CD14-positive monocyte (primary cell): ENCODE data around the gene ELMO3. TPM values are rescaled to one million over a fixed set of nuclear protein-coding genes. Genes with fewer than 3 reads are reported as not detected.

Experiments
- DNase-seq, 3 donors: peaks; one replicate each; pipeline ENCODE4 v3.0.0-alpha.2; 2011 to 2022
- H2AFZ ChIP-seq: 2 replicates; pipeline ENCODE4 v1.6.0; 2012; ENCODE audit warnings: mild to moderate bottlenecking, low read depth, low read length, inconsistent platforms; ENCODE audit not compliant: insufficient read depth, poor library complexity, severe bottlenecking
- H3K27ac ChIP-seq, 2 donors: 1 replicate in 1 of 2; 2 replicates in 1 of 2; pipeline ENCODE4 v1.5.1; 2012 to 2013; ENCODE audit warnings: low read length in 2 of 2, control low read depth in 1 of 2, inconsistent platforms in 1 of 2, low read depth in 1 of 2, mild to moderate bottlenecking in 1 of 2
- H3K27me3 ChIP-seq, 2 donors: one replicate each; pipeline versions ENCODE4 v1.6.0 to v1.6.1; 2011 to 2013; ENCODE audit warnings: low read length in 2 of 2; ENCODE audit not compliant: control insufficient read depth in 2 of 2, insufficient read depth in 2 of 2
- H3K36me3 ChIP-seq, 2 donors: replicated peaks in 1 of 2; 1 replicate in 1 of 2; 2 replicates in 1 of 2; pipeline versions ENCODE4 v1.5.1 to v1.6.1; 2012 to 2013; ENCODE audit warnings: low read length in 2 of 2, control low read depth in 1 of 2, inconsistent platforms in 1 of 2, mild to moderate bottlenecking in 1 of 2; ENCODE audit not compliant: insufficient read depth in 2 of 2, control insufficient read depth in 1 of 2
- H3K4me1 ChIP-seq, 2 donors: 1 replicate in 1 of 2; 2 replicates in 1 of 2; pipeline versions ENCODE4 v1.5.1 to v1.6.1; 2012 to 2013; ENCODE audit warnings: low read length in 2 of 2, control low read depth in 1 of 2, inconsistent platforms in 1 of 2, mild to moderate bottlenecking in 1 of 2, moderate library complexity in 1 of 2; ENCODE audit not compliant: insufficient read depth in 2 of 2, control insufficient read depth in 1 of 2
- H3K4me2 ChIP-seq: replicated peaks from 2 replicates; pipeline ENCODE3; 2012; ENCODE audit warnings: low read length, moderate library complexity, mild to moderate bottlenecking; ENCODE audit not compliant: poor library complexity, severe bottlenecking; ENCODE audit errors: extremely low read depth
- H3K4me3 ChIP-seq, 3 experiments: fragments of 200-600 bp in 1 of 3; sonication (generic) in 1 of 3; replicated peaks in 1 of 3; 1 replicate in 2 of 3; 2 replicates in 1 of 3; pipeline ENCODE4 v1.5.1; 2011 to 2013; ENCODE audit warnings: low read length in 3 of 3, mild to moderate bottlenecking in 3 of 3, control low read depth in 2 of 3, low read depth in 2 of 3, inconsistent platforms in 1 of 3, moderate library complexity in 1 of 3
- H3K79me2 ChIP-seq: 2 replicates; pipeline ENCODE4 v1.6.0; 2012; ENCODE audit warnings: mild to moderate bottlenecking, control low read depth, inconsistent platforms, low read length, moderate library complexity; ENCODE audit not compliant: insufficient read depth
- H3K9ac ChIP-seq: 2 replicates; pipeline ENCODE4 v1.6.0; 2017; ENCODE audit warnings: low read length, mild to moderate bottlenecking; ENCODE audit not compliant: insufficient read depth, poor library complexity, severe bottlenecking
- H3K9me3 ChIP-seq, 2 donors: replicated peaks in 1 of 2; 1 replicate in 1 of 2; 2 replicates in 1 of 2; pipeline versions ENCODE4 v1.5.1 to v1.6.1; 2012 to 2013; ENCODE audit warnings: low read length in 2 of 2, control low read depth in 1 of 2; ENCODE audit not compliant: control insufficient read depth in 1 of 2, insufficient read depth in 1 of 2
- H4K20me1 ChIP-seq: 2 replicates; pipeline ENCODE4 v1.6.0; 2012; ENCODE audit warnings: mild to moderate bottlenecking, low read length, control low read depth, moderate library complexity; ENCODE audit not compliant: insufficient read depth
- H3K27ac Mint-ChIP-seq, 7 donors: one replicate each; pipeline ENCODE4 v1.8.0; 2020; ENCODE audit warnings: mild to moderate bottlenecking in 7 of 7, mixed read lengths in 7 of 7, moderate library complexity in 6 of 7, inconsistent platforms in 2 of 7
- H3K27me3 Mint-ChIP-seq, 3 donors: one replicate each; pipeline ENCODE4 v1.8.0; 2021 to 2022; ENCODE audit warnings: low read depth in 3 of 3, mild to moderate bottlenecking in 3 of 3, mixed read lengths in 3 of 3, moderate library complexity in 3 of 3, inconsistent platforms in 1 of 3
- H3K36me3 Mint-ChIP-seq, 2 donors: one replicate each; pipeline ENCODE4 v1.8.0; 2020; ENCODE audit warnings: mixed read lengths in 2 of 2, inconsistent platforms in 1 of 2, mild to moderate bottlenecking in 1 of 2
- H3K4me1 Mint-ChIP-seq: one replicate; pipeline ENCODE4 v1.8.0; 2020; ENCODE audit warnings: mild to moderate bottlenecking, mixed read lengths
- H3K4me3 Mint-ChIP-seq, 2 donors: one replicate each; pipeline ENCODE4 v1.8.0; 2020; ENCODE audit warnings: mild to moderate bottlenecking in 2 of 2, mixed read lengths in 2 of 2, moderate library complexity in 1 of 2
- H3K9me3 Mint-ChIP-seq, 7 donors: one replicate each; pipeline ENCODE4 v1.8.0; 2020 to 2022; ENCODE audit warnings: mixed read lengths in 7 of 7, mild to moderate bottlenecking in 6 of 7, moderate library complexity in 6 of 7, inconsistent platforms in 2 of 7
- WGBS: methylation state at CpG from one replicate; pipeline ENCODE4 v1.1.5; 2013; ENCODE audit warnings: missing lambda C conversion rate; ENCODE audit not compliant: insufficient coverage; 5-methylcytosine and 5-hydroxymethylcytosine counted together
- intact Hi-C, 2 donors: fragments of 100-400 bp; cut with micrococcal nuclease; formaldehyde crosslinking; loops; one replicate each; pipeline versions ENCODE4 v1.15.0 to v1.15.1; 2023
- polyA plus RNA-seq, 3 donors: library from polyadenylated mRNA; depleted of rRNA in 1 of 3; unstranded in 2 of 3; stranded (reverse) in 1 of 3; fragments of 300-500 nt in 2 of 3; fragments of >200 nt in 1 of 3; fragmentation: Illumina TruSeq in 2 of 3; gene quantifications; 1 replicate in 2 of 3; 2 replicates in 1 of 3; pipeline ENCODE4 v1.2.3, GENCODE V29; 2012 to 2021
- TF ChIP-seq, protein P1 (sequence below): fragments of 200-600 bp; IDR thresholded peaks from one replicate; pipeline ENCODE4 v1.8.0; 2022; ENCODE audit warnings: antibody characterized with exemption, mild to moderate bottlenecking

The ELMO3 gene
- polyA plus RNA-seq, 3 donors, result 0.15 to 7.0 TPM; not detected in 1

DNA sequence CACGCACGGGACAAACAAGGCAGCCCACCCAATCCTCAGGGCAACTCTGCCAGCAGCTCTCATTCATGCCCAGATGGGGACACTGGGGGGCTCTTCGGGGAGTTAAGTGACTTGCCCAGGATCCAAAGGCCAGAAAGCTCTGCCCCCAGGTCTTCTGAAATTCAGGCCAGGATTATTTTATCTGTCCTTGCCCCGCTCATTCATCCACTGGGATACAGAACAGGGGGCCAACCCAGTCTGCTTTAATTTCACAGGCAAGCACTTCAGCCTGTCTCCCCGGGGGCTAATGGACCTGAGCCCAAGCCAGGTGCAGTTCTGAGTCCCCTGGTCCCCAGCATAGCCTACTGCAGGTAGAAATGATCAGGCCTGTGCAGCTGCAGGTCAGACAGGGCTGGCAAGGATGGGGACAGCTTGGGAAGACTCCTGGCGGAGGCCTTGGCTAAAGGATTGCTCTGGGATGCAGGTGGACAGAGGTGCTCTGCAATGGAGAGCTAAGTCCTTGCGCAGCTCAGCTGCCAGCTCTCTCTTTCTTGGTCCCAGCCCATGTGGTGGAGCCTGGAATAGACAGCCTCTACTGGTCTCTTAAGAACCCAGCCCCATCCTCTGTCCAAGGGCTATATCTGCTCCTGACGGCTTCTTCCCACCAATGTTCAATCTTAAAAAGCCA lies 47.4 kb upstream of the ELMO3 start:
- H3K4me3 ChIP-seq, result no peak overlapping the region
- peak overlapping the region; percentile 66 for H3K4me2 ChIP-seq
- H3K27ac ChIP-seq, result no peak overlapping the region
- Mint-ChIP-seq H3K9me3 (peaks cover 7 to 22% (median 12%) of the 10 kb centered on the region in 7 donors), H3K36me3 (peaks cover 33 to 35% of the 10 kb centered on the region in 2 donors), H3K4me1 (peaks cover 24% of the 10 kb centered on the region), H3K27me3 (peaks cover 52 to 77% (median 65%) of the 10 kb centered on the region in 3 donors), H3K27ac (no peak overlapping the region), H3K4me3 (peak overlapping the region in 1 of 2 donors; percentile 77)
- 70% methylated on average over 7 of the region's 8 CpGs for WGBS
- H3K4me1 ChIP-seq, result peaks cover 15 to 30% of the 10 kb centered on the region in 2 donors
- peaks cover 9 to 18% of the 10 kb centered on the region in 2 donors for H3K9me3 ChIP-seq
- H4K20me1 ChIP-seq, result peaks cover 86% of the 10 kb centered on the region
- no peak overlapping the region for H3K9ac ChIP-seq
- TF ChIP-seq, protein P1, sequence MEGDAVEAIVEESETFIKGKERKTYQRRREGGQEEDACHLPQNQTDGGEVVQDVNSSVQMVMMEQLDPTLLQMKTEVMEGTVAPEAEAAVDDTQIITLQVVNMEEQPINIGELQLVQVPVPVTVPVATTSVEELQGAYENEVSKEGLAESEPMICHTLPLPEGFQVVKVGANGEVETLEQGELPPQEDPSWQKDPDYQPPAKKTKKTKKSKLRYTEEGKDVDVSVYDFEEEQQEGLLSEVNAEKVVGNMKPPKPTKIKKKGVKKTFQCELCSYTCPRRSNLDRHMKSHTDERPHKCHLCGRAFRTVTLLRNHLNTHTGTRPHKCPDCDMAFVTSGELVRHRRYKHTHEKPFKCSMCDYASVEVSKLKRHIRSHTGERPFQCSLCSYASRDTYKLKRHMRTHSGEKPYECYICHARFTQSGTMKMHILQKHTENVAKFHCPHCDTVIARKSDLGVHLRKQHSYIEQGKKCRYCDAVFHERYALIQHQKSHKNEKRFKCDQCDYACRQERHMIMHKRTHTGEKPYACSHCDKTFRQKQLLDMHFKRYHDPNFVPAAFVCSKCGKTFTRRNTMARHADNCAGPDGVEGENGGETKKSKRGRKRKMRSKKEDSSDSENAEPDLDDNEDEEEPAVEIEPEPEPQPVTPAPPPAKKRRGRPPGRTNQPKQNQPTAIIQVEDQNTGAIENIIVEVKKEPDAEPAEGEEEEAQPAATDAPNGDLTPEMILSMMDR, result no peak
- no peak for DNase-seq
- H3K36me3 ChIP-seq, result peaks cover 24 to 27% of the 10 kb centered on the region in 2 donors
- intact Hi-C loops, result no loop called here
- H3K27me3 ChIP-seq, result peaks cover 13 to 65% of the 10 kb centered on the region in 2 donors
- H2AFZ ChIP-seq, result no peak overlapping the region
- H3K79me2 ChIP-seq, result no peaks in the 10 kb centered on the region

DNA sequence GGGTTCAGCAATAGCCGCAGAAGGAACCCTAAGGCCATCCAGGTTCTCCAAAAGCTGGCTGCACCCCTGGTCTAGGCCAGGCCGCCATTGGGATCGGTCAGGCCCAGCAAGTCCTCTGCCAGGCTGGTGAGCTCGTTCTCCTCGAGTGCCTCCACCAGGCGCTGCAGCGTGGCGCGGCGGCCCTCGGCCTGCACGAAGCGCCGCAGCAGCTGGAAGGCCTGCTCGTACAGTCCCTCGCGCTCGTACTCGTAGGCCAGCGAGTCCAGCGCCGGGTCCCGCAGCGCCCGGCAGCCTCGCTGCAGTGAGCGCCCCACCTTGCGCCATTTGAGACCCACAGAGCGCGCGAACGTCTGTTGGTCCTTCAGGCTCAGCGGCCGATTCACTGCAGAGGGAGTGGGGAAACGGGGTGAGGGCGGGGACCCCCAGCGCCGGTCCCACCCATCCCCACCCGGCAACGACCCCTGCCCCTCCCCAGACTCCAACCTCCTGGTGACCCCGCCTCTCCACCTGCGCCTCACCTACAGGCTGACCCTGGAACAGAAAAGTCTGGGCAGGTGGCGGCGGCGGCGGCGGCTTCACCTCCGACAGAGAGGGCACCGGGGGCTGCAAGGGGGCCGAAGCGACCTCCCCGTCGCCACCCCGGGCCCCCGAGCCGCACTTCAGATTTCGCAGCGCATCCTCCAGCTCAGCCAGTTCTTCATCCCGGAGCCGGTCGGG lies 44.2 kb upstream of the ELMO3 start:
- Histone ChIP-seq H3K36me3 (no peaks in the 10 kb centered on the region), H4K20me1 (peaks cover 82% of the 10 kb centered on the region), H2AFZ (no peak overlapping the region), H3K27ac (no peak overlapping the region), H3K27me3 (peaks cover 13 to 54% of the 10 kb centered on the region in 2 donors), H3K4me2 (peak overlapping the region; percentile 67), H3K79me2 (no peaks in the 10 kb centered on the region), H3K4me1 (peaks cover 31 to 45% of the 10 kb centered on the region in 2 donors), H3K4me3 (no peak overlapping the region), H3K9me3 (peaks cover under 1 to 8% of the 10 kb centered on the region in 2 donors), H3K9ac (no peak overlapping the region)
- intact Hi-C loops, result loop anchor here (2.0 to 5.0 kb wide), 3 partner anchors 137 to 197 kb away; no protein-coding TSS in a partner anchor
- 47% methylated on average over 48 of the region's 61 CpGs for WGBS
- TF ChIP-seq, protein P1, result no peak
- Mint-ChIP-seq H3K27ac (no peak overlapping the region), H3K9me3 (peaks cover 0 to 7% (median 1%) of the 10 kb centered on the region in 7 donors), H3K4me1 (peaks cover 46% of the 10 kb centered on the region), H3K36me3 (peaks cover 6% of the 10 kb centered on the region in 2 donors), H3K27me3 (peaks cover 53 to 71% (median 54%) of the 10 kb centered on the region in 3 donors), H3K4me3 (peak overlapping the region; percentile 66 to 85)
- no peak for DNase-seq
